Panc1 (cell line): ENCODE measurements around the gene MMD2. TPM values are rescaled to one million over a fixed set of nuclear protein-coding genes. Genes with fewer than 3 reads are reported as not detected.

Experiments used
- ATAC-seq: fragments of 200-7000 bp; cut with Tn5 transposase; 2 replicates; pipeline ENCODE4 v1.9.1; 2020; ENCODE audit warnings: mild to moderate bottlenecking, moderate library complexity
- BruUV-seq: library from RNA; stranded (reverse); fragments of 400-500 nt; replicated peaks from 2 replicates; lab custom pipeline; 2021; lab: Mats Ljungman, UMichigan
- CTCF ChIA-PET: fragments of 300-600 bp; sonication (Branson Sonifier 250); formaldehyde crosslinking; loops from one replicate; lab custom pipeline; 2022; ENCODE audit warnings: antibody characterized with exemption; lab: Charles Lee
- POLR2A ChIA-PET: fragments of 300-600 bp; sonication (Branson Sonifier 250); formaldehyde crosslinking; loops from one replicate; lab custom pipeline; 2022; ENCODE audit warnings: antibody characterized with exemption; lab: Charles Lee
- DNase-seq: peaks from one replicate; pipeline ENCODE4 v3.0.0-alpha.2; 2010; ENCODE audit warnings: low read depth, low spot score
- H3K27ac ChIP-seq: 2 replicates; pipeline ENCODE4 v1.5.1; 2011; ENCODE audit warnings: mild to moderate bottlenecking, low read length, inconsistent platforms
- H3K27me3 ChIP-seq: fragments of 200-500 bp; sonication (Bioruptor generic); 2 replicates; pipeline ENCODE4 v1.6.0; 2014; ENCODE audit warnings: low read length, inconsistent platforms; ENCODE audit not compliant: control insufficient read depth, insufficient read depth
- H3K36me3 ChIP-seq: fragments of 200-500 bp; sonication (Bioruptor generic); 2 replicates; pipeline ENCODE4 v1.5.1; 2014; ENCODE audit warnings: inconsistent platforms, mild to moderate bottlenecking, low read length, moderate library complexity; ENCODE audit not compliant: control insufficient read depth, insufficient read depth
- H3K4me1 ChIP-seq: 2 replicates; pipeline ENCODE4 v1.5.1; 2011; ENCODE audit warnings: inconsistent platforms, mild to moderate bottlenecking, low read length, moderate library complexity; ENCODE audit not compliant: control insufficient read depth, insufficient read depth
- H3K4me3 ChIP-seq, 2 experiments: 2 replicates each; pipeline ENCODE4 v1.5.1; 2011 to 2012; ENCODE audit warnings: low read depth in 2 of 2, low read length in 2 of 2, mild to moderate bottlenecking in 2 of 2, inconsistent platforms in 1 of 2, moderate library complexity in 1 of 2
- H3K9me3 ChIP-seq: fragments of 200-500 bp; sonication (Bioruptor generic); 2 replicates; pipeline ENCODE4 v1.5.1; 2014; ENCODE audit warnings: low read depth, mild to moderate bottlenecking, inconsistent platforms, low read length, moderate library complexity; ENCODE audit not compliant: control insufficient read depth, insufficient read depth
- CTCF ChIP-seq: fragments of 450-650 bp; IDR thresholded peaks from 2 replicates; pipeline ENCODE4 v1.5.1; 2017; ENCODE audit warnings: mild to moderate bottlenecking
- POLR2AphosphoS5 ChIP-seq: IDR thresholded peaks from 2 replicates; pipeline ENCODE4 v1.6.1; 2012; ENCODE audit warnings: mild to moderate bottlenecking, low read depth, low read length, moderate library complexity
- REST ChIP-seq, 2 experiments: IDR thresholded peaks; 2 replicates each; pipeline ENCODE4 v1.6.1; 2011 to 2012; ENCODE audit warnings: low read depth in 2 of 2, control low read depth in 1 of 2, low read length in 1 of 2, mild to moderate bottlenecking in 1 of 2, moderate library complexity in 1 of 2; ENCODE audit not compliant: insufficient read depth in 1 of 2
- SIN3A ChIP-seq: IDR thresholded peaks from 2 replicates; pipeline ENCODE4 v1.6.1; 2012; ENCODE audit warnings: low read depth, mild to moderate bottlenecking, low read length, moderate library complexity, borderline replicate concordance; ENCODE audit not compliant: insufficient read depth
- TCF7L2 ChIP-seq: IDR thresholded peaks from 2 replicates; pipeline ENCODE4 v1.6.1; 2011; ENCODE audit warnings: mild to moderate bottlenecking, low read depth, low read length, inconsistent platforms
- in situ Hi-C: cut with HindIII; loops from 2 replicates; pipeline ENCODE4 v1.10.0; 2016; ENCODE audit warnings: low sequenced_read_pairs, low pct_unique_long_range_greater_than_20kb
- intact Hi-C: fragments of 100-400 bp; cut with micrococcal nuclease; formaldehyde crosslinking; loops from one replicate; pipeline ENCODE4 v1.10.0; 2022; ENCODE audit not compliant: unreplicated experiment
- total RNA-seq: library from RNA; stranded (reverse); gene quantifications from one replicate; pipeline ENCODE4 v1.2.1, GENCODE V29; 2021; ENCODE audit not compliant: unreplicated experiment

The MMD2 gene
- total RNA-seq, 1 experiment from 2014 or later = not detected

- peak; percentile 59; the same call in 1 of the 2 replicates for ATAC-seq
- Histone ChIP-seq H3K4me3 (no peak overlapping the region), H3K36me3 (no peaks in the 10 kb centered on the region), H3K27me3 (0 out of 2 replicates have a peak, but pooled peaks cover 2% of the 10 kb centered on the region), H3K27ac (no peak overlapping the region), H3K4me1 (no peaks in the 10 kb centered on the region), H3K9me3 (no peaks in the 10 kb centered on the region)
- CTCF ChIA-PET = no interaction called here
- no peak for DNase-seq
- TF ChIP-seq CTCF (no peak), TCF7L2 (no peak), POLR2AphosphoS5 (no peak), REST (IDR thresholded peaks at IDR 0.05; ENCODE audit: insufficient read depth in 1 of 2, low read depth in 2 of 2, low read length in 1 of 2) (no peak), SIN3A (no peak)
- intact Hi-C loops = no loop called here
- POLR2A ChIA-PET = no interaction called here
- in situ Hi-C loops = no loop called here
- no TSS peak for BruUV-seq
Observed at GRCh38 chr7:4931943-4932342, 27.0 kb downstream of the MMD2 start.

- Histone ChIP-seq H3K4me1 (no peaks in the 10 kb centered on the region), H3K27ac (no peak overlapping the region), H3K27me3 (0 out of 2 replicates have a peak, but pooled peaks cover 2% of the 10 kb centered on the region), H3K36me3 (no peaks in the 10 kb centered on the region), H3K9me3 (no peaks in the 10 kb centered on the region), H3K4me3 (no peak overlapping the region)
- DNase-seq (no peak), ATAC-seq (no peak)
- no peak for TF ChIP-seq TCF7L2
- no peak for TF ChIP-seq CTCF
- TF ChIP-seq SIN3A = no peak
- no peak for TF ChIP-seq POLR2AphosphoS5
- no peak for TF ChIP-seq REST (IDR thresholded peaks at IDR 0.05; ENCODE audit: insufficient read depth in 1 of 2, low read depth in 2 of 2, low read length in 1 of 2)
- intact Hi-C loops = no loop called here
- in situ Hi-C loops = no loop called here
- no TSS peak for BruUV-seq
- ChIA-PET CTCF (no interaction called here), POLR2A (no interaction called here)
Observed at GRCh38 chr7:4929005-4929404, 30.0 kb downstream of the MMD2 start.
